ENCODE measurements around the gene EFHB. TPM values are rescaled to one million over a fixed set of nuclear protein-coding genes. Genes with fewer than 3 reads are reported as not detected.
A peak's percentile ranks its signal among the peaks of the same experiment; 100 is the strongest.

The EFHB gene
- total and polyA plus RNA-seq, 10 of the 15 experiments (the other 5 are each of a cell fraction or from before 2014, with no cell fraction given): 0.12 to 0.95 (median 0.53) TPM; not detected in 3

DNA sequence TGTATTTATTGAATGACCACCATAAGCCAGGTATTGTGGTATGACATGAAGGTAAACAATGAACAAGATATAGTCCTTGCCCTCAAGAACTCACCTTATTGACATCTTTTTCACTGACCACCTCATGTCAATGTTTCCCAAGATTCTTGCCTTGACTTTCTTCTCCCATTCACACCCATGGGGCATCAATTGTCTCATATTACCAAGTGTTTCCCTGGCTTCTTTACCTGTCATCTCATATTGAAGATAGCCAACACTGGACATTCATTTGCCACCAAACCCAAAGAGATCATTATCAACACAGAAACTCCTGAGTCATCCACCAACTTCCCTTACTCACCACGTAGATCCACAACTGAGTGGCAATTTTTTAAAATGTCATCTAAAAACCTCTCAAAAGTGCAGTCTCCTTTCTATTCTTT, 2.2 kb downstream of the EFHB start:
- intact Hi-C loops (cut with micrococcal nuclease; ENCODE audit: unreplicated experiment) (loop anchor here (2.0 kb wide), 1 partner anchor 15 kb away; the partner anchor contains the start of gene RAB5A), in situ Hi-C loops (cut with MboI) (no loop called here)
- DNase-seq (ENCODE audit: low read depth, low spot score): no peak
- ChIA-PET SMC1A (ENCODE audit: uncharacterized antibody, unreplicated experiment) (interaction anchor here (1.3 to 1.5 kb wide), 4 partner anchors 8 to 16 kb away, joined by 3 to 5 read pairs (median 4); no protein-coding TSS in a partner anchor), POLR2A (interaction anchor here (1.4 kb wide), 1 partner anchor 19 kb away, joined by 4 read pairs; no protein-coding TSS in a partner anchor), RAD21 (ENCODE audit: unreplicated experiment) (interaction anchor here (0.8 to 1.2 kb wide), 2 partner anchors 43 to 194 kb away, joined by 3 read pairs; no protein-coding TSS in a partner anchor), CTCF (interaction anchor here (1.3 kb wide), 1 partner anchor 22 kb away, joined by 3 read pairs; no protein-coding TSS in a partner anchor)
- TF ChIP-seq RAD21 (IDR thresholded peaks at IDR 0.05; ENCODE audit: insufficient read depth, low read depth, low read length): no peak
- TF ChIP-seq, protein P1, sequence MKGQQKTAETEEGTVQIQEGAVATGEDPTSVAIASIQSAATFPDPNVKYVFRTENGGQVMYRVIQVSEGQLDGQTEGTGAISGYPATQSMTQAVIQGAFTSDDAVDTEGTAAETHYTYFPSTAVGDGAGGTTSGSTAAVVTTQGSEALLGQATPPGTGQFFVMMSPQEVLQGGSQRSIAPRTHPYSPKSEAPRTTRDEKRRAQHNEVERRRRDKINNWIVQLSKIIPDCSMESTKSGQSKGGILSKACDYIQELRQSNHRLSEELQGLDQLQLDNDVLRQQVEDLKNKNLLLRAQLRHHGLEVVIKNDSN (IDR thresholded peaks at IDR 0.05; ENCODE audit: borderline replicate concordance, extremely low read length, insufficient read depth, low read depth, low read length): no peak
- TF ChIP-seq, protein P2, sequence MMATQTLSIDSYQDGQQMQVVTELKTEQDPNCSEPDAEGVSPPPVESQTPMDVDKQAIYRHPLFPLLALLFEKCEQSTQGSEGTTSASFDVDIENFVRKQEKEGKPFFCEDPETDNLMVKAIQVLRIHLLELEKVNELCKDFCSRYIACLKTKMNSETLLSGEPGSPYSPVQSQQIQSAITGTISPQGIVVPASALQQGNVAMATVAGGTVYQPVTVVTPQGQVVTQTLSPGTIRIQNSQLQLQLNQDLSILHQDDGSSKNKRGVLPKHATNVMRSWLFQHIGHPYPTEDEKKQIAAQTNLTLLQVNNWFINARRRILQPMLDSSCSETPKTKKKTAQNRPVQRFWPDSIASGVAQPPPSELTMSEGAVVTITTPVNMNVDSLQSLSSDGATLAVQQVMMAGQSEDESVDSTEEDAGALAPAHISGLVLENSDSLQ (IDR thresholded peaks at IDR 0.05): 0 out of 2 replicates have a peak, but pooled peaks have one; percentile 9
- TF ChIP-seq, protein P3, sequence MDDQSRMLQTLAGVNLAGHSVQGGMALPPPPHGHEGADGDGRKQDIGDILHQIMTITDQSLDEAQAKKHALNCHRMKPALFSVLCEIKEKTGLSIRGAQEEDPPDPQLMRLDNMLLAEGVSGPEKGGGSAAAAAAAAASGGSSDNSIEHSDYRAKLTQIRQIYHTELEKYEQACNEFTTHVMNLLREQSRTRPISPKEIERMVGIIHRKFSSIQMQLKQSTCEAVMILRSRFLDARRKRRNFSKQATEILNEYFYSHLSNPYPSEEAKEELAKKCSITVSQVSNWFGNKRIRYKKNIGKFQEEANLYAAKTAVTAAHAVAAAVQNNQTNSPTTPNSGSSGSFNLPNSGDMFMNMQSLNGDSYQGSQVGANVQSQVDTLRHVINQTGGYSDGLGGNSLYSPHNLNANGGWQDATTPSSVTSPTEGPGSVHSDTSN (IDR thresholded peaks at IDR 0.05; ENCODE audit: insufficient replicate concordance, low read depth, low read length): no peak
- no peak for TF ChIP-seq CREB1 (IDR thresholded peaks at IDR 0.05; ENCODE audit: low read depth)
- no peak for TF ChIP-seq NFYB (IDR thresholded peaks at IDR 0.05; ENCODE audit: insufficient read depth, low read depth, low read length)
- TF ChIP-seq RUNX3 (IDR thresholded peaks at IDR 0.05; ENCODE audit: low read length): peak; percentile 48
- TF ChIP-seq SMARCA5 (IDR thresholded peaks at IDR 0.05): 0 out of 2 replicates have a peak, but pooled peaks have one; percentile 62
- no peak for TF ChIP-seq PAX5 (IDR thresholded peaks at IDR 0.05; ENCODE audit: borderline replicate concordance, low read depth, low read length)
- TF ChIP-seq, protein P4, sequence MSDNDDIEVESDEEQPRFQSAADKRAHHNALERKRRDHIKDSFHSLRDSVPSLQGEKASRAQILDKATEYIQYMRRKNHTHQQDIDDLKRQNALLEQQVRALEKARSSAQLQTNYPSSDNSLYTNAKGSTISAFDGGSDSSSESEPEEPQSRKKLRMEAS (IDR thresholded peaks at IDR 0.05; ENCODE audit: low read depth, low read length): no peak
- no peak for TF ChIP-seq NFYA (IDR thresholded peaks at IDR 0.05; ENCODE audit: borderline replicate concordance, low read depth, low read length)
- Histone ChIP-seq H3K27me3 (replicated peaks in 1 of 2; ENCODE audit: control insufficient read depth in 2 of 2, insufficient read depth in 2 of 2, low read length in 1 of 2) (no peaks in the 10 kb centered on the region), H4K20me1 (ENCODE audit: control insufficient read depth, insufficient read depth) (no peaks in the 10 kb centered on the region), H3K9me3 (replicated peaks; ENCODE audit: control insufficient read depth, insufficient read depth, low read length) (no peaks in the 10 kb centered on the region; the same call in 2 of the 3 replicates), H3K27ac (ENCODE audit: control insufficient read depth, insufficient read depth) (peak overlapping the region; percentile 1; the same call in 1 of the 2 replicates), H3K4me3 (0 out of 2 replicates have a peak overlapping the region, but pooled peaks have one; percentile 25), H3K9ac (ENCODE audit: control insufficient read depth, insufficient read depth, low read length) (no peak overlapping the region), H3K36me3 (ENCODE audit: control insufficient read depth in 2 of 2, insufficient read depth in 2 of 2, low read length in 1 of 2) (no peaks in the 10 kb centered on the region), H3K79me2 (ENCODE audit: control insufficient read depth, insufficient read depth, low read length) (no peaks in the 10 kb centered on the region), H2AFZ (ENCODE audit: control insufficient read depth, low read depth, low read length) (no peak overlapping the region), H3K4me2 (ENCODE audit: control insufficient read depth, insufficient read depth) (peak overlapping the region; percentile 56), H3K4me1 (ENCODE audit: control insufficient read depth, insufficient read depth, low read length) (peaks cover 13% of the 10 kb centered on the region)
- no TSS peak for BruUV-seq (replicated peaks)
- peak; percentile 77 for ATAC-seq
- 0% methylated on average over 1 of the region's 1 CpG for WGBS (ENCODE audit: insufficient coverage, insufficient replicate concordance, low lambda C conversion rate, missing lambda C conversion rate)
- FAIRE-seq: peak; percentile 47

Data from GM12878 (cell line).